ENCODE results near the gene TSPAN4. TPM values are rescaled to one million over a fixed set of nuclear protein-coding genes. Genes with fewer than 3 reads are reported as not detected.

Gene TSPAN4
- total and polyA plus RNA-seq, 10 of the 15 experiments (the other 5 are each of a cell fraction or from before 2014, with no cell fraction given): 0.37 to 14.0 (median 8.5) TPM; not detected in 1

GRCh38 chr11:863023-863909 is 20.6 kb downstream of the TSPAN4 start:
- RAD21 ChIA-PET (ENCODE audit: unreplicated experiment): no interaction called here
- Histone ChIP-seq H3K27me3 (replicated peaks in 1 of 2; ENCODE audit: control insufficient read depth in 2 of 2, insufficient read depth in 2 of 2, low read length in 1 of 2) (no peaks in the 10 kb centered on the region), H3K4me2 (ENCODE audit: control insufficient read depth, insufficient read depth) (no peak overlapping the region), H3K9ac (ENCODE audit: control insufficient read depth, insufficient read depth, low read length) (no peak overlapping the region), H3K4me1 (ENCODE audit: control insufficient read depth, insufficient read depth, low read length) (no peaks in the 10 kb centered on the region), H2AFZ (ENCODE audit: control insufficient read depth, low read depth, low read length) (no peak overlapping the region), H4K20me1 (ENCODE audit: control insufficient read depth, insufficient read depth) (no peaks in the 10 kb centered on the region), H3K9me3 (replicated peaks; ENCODE audit: control insufficient read depth, insufficient read depth, low read length) (no peaks in the 10 kb centered on the region), H3K27ac (ENCODE audit: control insufficient read depth, insufficient read depth) (no peak overlapping the region), H3K36me3 (ENCODE audit: control insufficient read depth in 2 of 2, insufficient read depth in 2 of 2, low read length in 1 of 2) (no peaks in the 10 kb centered on the region), H3K4me3 (no peak overlapping the region), H3K79me2 (ENCODE audit: control insufficient read depth, insufficient read depth, low read length) (no peaks in the 10 kb centered on the region)
- in situ Hi-C loops (cut with MboI): no loop called here
- CTCF ChIA-PET: no interaction called here
- FAIRE-seq (no peak), ATAC-seq (no peak), DNase-seq (ENCODE audit: low read depth, low spot score) (no peak)
- 56% methylated on average over 24 of the region's 24 CpGs for WGBS (ENCODE audit: insufficient coverage, insufficient replicate concordance, low lambda C conversion rate, missing lambda C conversion rate)
- intact Hi-C loops (cut with micrococcal nuclease; ENCODE audit: unreplicated experiment): no loop called here
- POLR2A ChIA-PET: no interaction called here
- TF ChIP-seq GATAD2B (conservative IDR thresholded peaks at IDR 0.05; ENCODE audit: low read depth): no peak
- no peak for TF ChIP-seq POLR2AphosphoS5 (IDR thresholded peaks at IDR 0.05; ENCODE audit: low read length)
- TF ChIP-seq ATF7 (IDR thresholded peaks at IDR 0.05; ENCODE audit: low read depth): no peak
- TF ChIP-seq STAT3 (IDR thresholded peaks at IDR 0.05; ENCODE audit: low read depth, low read length): no peak
- TF ChIP-seq NFYA (IDR thresholded peaks at IDR 0.05; ENCODE audit: borderline replicate concordance, low read depth, low read length): no peak
- no peak for TF ChIP-seq DPF2 (IDR thresholded peaks at IDR 0.05)
- TF ChIP-seq PKNOX1 (IDR thresholded peaks at IDR 0.05): no peak
- TF ChIP-seq ZNF24 (IDR thresholded peaks at IDR 0.05): no peak
- TF ChIP-seq BCL11A (IDR thresholded peaks at IDR 0.05; ENCODE audit: low read depth, low read length): no peak
- SMC1A ChIA-PET (ENCODE audit: uncharacterized antibody, unreplicated experiment): no interaction called here
- BruUV-seq (replicated peaks): no TSS peak
